ENCODE measurements around the gene ZNF286A.
"Not testable (repeated sequence)": the region's sequence is repeated elsewhere in the genome, so short reads cannot be mapped to it uniquely, and the experiment has no call there.

ZNF286A gene

GRCh38 chr17:15699413-15699924 is at the start of gene ZNF286A:
Gene ZNF286A (plus strand): TSS chr17:15699752. CDS start chr17:15700330, 578 bp downstream.
- in situ Hi-C loops (cut with MboI; ENCODE audit: low sequenced_read_pairs): not testable (repeated sequence)

GRCh38 chr17:15649861-15650421 is 49.6 kb upstream of the ZNF286A start:
- in situ Hi-C loops (cut with MboI; ENCODE audit: low sequenced_read_pairs): no loop called here

- in situ Hi-C loops (cut with MboI; ENCODE audit: low sequenced_read_pairs): no loop called here
Observed at GRCh38 chr17:15650741-15651582, 48.6 kb upstream of the ZNF286A start.

- in situ Hi-C loops (cut with MboI; ENCODE audit: low sequenced_read_pairs): no loop called here
Observed at GRCh38 chr17:15651583-15652110, 47.9 kb upstream of the ZNF286A start.

- in situ Hi-C loops (cut with MboI; ENCODE audit: low sequenced_read_pairs): no loop called here
Observed at GRCh38 chr17:15652960-15653359, 46.6 kb upstream of the ZNF286A start.

- in situ Hi-C loops (cut with MboI; ENCODE audit: low sequenced_read_pairs): not testable (repeated sequence)
Observed at GRCh38 chr17:15654401-15654800, 45.2 kb upstream of the ZNF286A start.

- in situ Hi-C loops (cut with MboI; ENCODE audit: low sequenced_read_pairs): no loop called here
Observed at GRCh38 chr17:15654886-15655561, 44.5 kb upstream of the ZNF286A start.

- in situ Hi-C loops (cut with MboI; ENCODE audit: low sequenced_read_pairs): no loop called here
Observed at GRCh38 chr17:15657868-15658267, 41.7 kb upstream of the ZNF286A start.

- in situ Hi-C loops (cut with MboI; ENCODE audit: low sequenced_read_pairs): no loop called here
Observed at GRCh38 chr17:15658296-15658695, 41.3 kb upstream of the ZNF286A start.

GRCh38 chr17:15659236-15659635 is 40.3 kb upstream of the ZNF286A start:
- in situ Hi-C loops (cut with MboI; ENCODE audit: low sequenced_read_pairs): no loop called here

GRCh38 chr17:15659663-15660062 is 39.9 kb upstream of the ZNF286A start:
- in situ Hi-C loops (cut with MboI; ENCODE audit: low sequenced_read_pairs): no loop called here

- in situ Hi-C loops (cut with MboI; ENCODE audit: low sequenced_read_pairs): no loop called here
Observed at GRCh38 chr17:15660077-15660476, 39.5 kb upstream of the ZNF286A start.

GRCh38 chr17:15662681-15663080 is 36.9 kb upstream of the ZNF286A start:
- in situ Hi-C loops (cut with MboI; ENCODE audit: low sequenced_read_pairs): no loop called here

- in situ Hi-C loops (cut with MboI; ENCODE audit: low sequenced_read_pairs): no loop called here
Observed at GRCh38 chr17:15663176-15663575, 36.4 kb upstream of the ZNF286A start.

GRCh38 chr17:15663691-15664090 is 35.9 kb upstream of the ZNF286A start:
- in situ Hi-C loops (cut with MboI; ENCODE audit: low sequenced_read_pairs): no loop called here

- in situ Hi-C loops (cut with MboI; ENCODE audit: low sequenced_read_pairs): not testable (repeated sequence)
Observed at GRCh38 chr17:15669526-15669925, 30.0 kb upstream of the ZNF286A start.

GRCh38 chr17:15674640-15675039 is 24.9 kb upstream of the ZNF286A start:
- in situ Hi-C loops (cut with MboI; ENCODE audit: low sequenced_read_pairs): not testable (repeated sequence)

- in situ Hi-C loops (cut with MboI; ENCODE audit: low sequenced_read_pairs): not testable (repeated sequence)
Observed at GRCh38 chr17:15675991-15676390, 23.6 kb upstream of the ZNF286A start.

GRCh38 chr17:15683135-15683534 is 16.4 kb upstream of the ZNF286A start:
- in situ Hi-C loops (cut with MboI; ENCODE audit: low sequenced_read_pairs): not testable (repeated sequence)

- in situ Hi-C loops (cut with MboI; ENCODE audit: low sequenced_read_pairs): not testable (repeated sequence)
Observed at GRCh38 chr17:15683824-15684478, 15.6 kb upstream of the ZNF286A start, which contains the start of gene TRIM16. Gene TRIM16 (minus strand): TSS chr17:15684311. CDS start chr17:15651609, 32,702 bp downstream.

- in situ Hi-C loops (cut with MboI; ENCODE audit: low sequenced_read_pairs): not testable (repeated sequence)
Observed at GRCh38 chr17:15687494-15687893, 12.1 kb upstream of the ZNF286A start.
